Brain microvascular endothelial cell (primary cell): Measurements from ENCODE around the gene SLU7.

ENCODE experiments used
- DNase-seq: peaks from one replicate; pipeline ENCODE4 v3.0.0-alpha.2; 2020
- H3K27ac ChIP-seq: fragments of 250-450 bp; sonication (Bioruptor Pico); 2 replicates; pipeline ENCODE4 v1.5.1; 2020; ENCODE audit warnings: mild to moderate bottlenecking, moderate library complexity
- H3K27me3 ChIP-seq: fragments of 250-450 bp; sonication (Bioruptor Pico); replicated peaks from 2 replicates; pipeline ENCODE4 v1.5.1; 2020; ENCODE audit warnings: mild to moderate bottlenecking
- H3K36me3 ChIP-seq: fragments of 250-450 bp; sonication (Bioruptor Pico); replicated peaks from 2 replicates; pipeline ENCODE4 v1.5.1; 2020; ENCODE audit warnings: mild to moderate bottlenecking
- H3K4me3 ChIP-seq: 2 replicates; pipeline ENCODE4 v1.5.1; 2011; ENCODE audit warnings: low read depth, mild to moderate bottlenecking, control low read depth, low read length, moderate library complexity
- in situ Hi-C: cut with HindIII; loops from 2 replicates; pipeline ENCODE4 v1.10.0; 2017; ENCODE audit warnings: low sequenced_read_pairs, low pct_ligation_motif_present
- TF ChIP-seq, protein P1 (sequence below): IDR thresholded peaks from 2 replicates; pipeline ENCODE4 v1.5.1; 2011; ENCODE audit warnings: low read depth, mild to moderate bottlenecking, moderate library complexity, low read length, control low read depth, inconsistent platforms; ENCODE audit errors: missing control alignments

Gene SLU7

DNA sequence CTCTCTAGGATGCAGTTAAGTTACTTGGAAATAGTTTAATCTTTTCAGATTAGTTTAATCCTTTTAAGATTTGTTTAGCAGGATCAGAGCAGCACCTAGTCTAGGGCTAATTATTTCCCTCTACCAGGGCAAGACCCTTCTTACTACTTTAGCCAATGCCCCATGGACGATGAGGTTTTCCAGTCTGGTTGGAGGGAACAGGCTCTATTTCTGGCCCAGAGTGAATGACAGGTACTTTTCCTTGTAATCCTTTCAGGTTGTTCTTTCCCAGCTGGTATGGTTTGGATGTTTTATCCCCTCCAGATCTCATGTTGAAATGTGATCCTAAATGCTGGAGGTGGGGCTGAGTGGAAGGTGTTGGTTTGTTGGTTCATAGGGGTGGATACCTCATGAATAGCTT lies 30.0 kb upstream of the SLU7 start:
- H3K27ac ChIP-seq: no peak overlapping the region
- DNase-seq: no peak
- no peaks in the 10 kb centered on the region for H3K27me3 ChIP-seq
- in situ Hi-C loops: no loop called here
- H3K36me3 ChIP-seq: no peaks in the 10 kb centered on the region
- TF ChIP-seq, protein P1, sequence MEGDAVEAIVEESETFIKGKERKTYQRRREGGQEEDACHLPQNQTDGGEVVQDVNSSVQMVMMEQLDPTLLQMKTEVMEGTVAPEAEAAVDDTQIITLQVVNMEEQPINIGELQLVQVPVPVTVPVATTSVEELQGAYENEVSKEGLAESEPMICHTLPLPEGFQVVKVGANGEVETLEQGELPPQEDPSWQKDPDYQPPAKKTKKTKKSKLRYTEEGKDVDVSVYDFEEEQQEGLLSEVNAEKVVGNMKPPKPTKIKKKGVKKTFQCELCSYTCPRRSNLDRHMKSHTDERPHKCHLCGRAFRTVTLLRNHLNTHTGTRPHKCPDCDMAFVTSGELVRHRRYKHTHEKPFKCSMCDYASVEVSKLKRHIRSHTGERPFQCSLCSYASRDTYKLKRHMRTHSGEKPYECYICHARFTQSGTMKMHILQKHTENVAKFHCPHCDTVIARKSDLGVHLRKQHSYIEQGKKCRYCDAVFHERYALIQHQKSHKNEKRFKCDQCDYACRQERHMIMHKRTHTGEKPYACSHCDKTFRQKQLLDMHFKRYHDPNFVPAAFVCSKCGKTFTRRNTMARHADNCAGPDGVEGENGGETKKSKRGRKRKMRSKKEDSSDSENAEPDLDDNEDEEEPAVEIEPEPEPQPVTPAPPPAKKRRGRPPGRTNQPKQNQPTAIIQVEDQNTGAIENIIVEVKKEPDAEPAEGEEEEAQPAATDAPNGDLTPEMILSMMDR: no peak
- no peak overlapping the region for H3K4me3 ChIP-seq

DNA sequence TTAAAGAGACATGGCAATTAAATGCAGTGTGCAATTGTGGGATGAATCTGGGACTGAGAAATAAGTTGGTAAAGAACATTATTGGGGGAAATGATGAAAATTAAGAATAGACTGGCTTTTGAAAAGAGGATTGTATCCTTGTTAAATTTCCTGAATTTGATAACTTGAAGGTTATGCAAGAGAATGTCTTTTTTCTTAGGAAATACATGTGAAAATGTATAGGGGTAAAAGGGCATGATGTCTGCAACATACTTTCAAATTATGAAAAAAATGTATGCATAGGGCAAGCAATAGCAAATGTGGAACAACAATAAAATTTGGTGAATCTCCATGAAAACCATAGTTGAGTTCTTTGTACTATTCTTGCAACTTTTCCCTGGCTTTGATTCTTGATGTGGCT lies 26.9 kb upstream of the SLU7 start:
- no peak overlapping the region for H3K4me3 ChIP-seq
- no peak overlapping the region for H3K27ac ChIP-seq
- DNase-seq: no peak
- H3K36me3 ChIP-seq: no peaks in the 10 kb centered on the region
- in situ Hi-C loops: no loop called here
- no peaks in the 10 kb centered on the region for H3K27me3 ChIP-seq
- TF ChIP-seq, protein P1: no peak

DNA sequence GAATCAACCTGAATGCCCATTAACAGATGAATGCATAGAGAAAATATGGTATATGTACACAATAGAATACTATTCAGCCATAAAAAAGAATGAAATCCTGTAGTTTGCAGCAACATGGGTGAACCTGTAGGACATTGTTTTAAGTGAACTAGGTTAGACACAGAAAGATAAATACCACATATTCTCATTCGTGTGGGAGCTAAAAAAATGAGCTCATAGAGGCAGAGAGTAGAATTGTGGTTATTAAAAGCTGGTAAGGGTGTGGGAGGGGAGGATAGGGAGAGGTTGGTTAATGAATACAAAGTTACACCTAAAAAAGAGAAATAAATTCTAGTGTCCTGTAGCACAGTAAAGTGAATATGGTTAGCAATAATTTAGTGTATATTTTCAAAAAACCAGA lies 26.3 kb upstream of the SLU7 start:
- no peaks in the 10 kb centered on the region for H3K36me3 ChIP-seq
- TF ChIP-seq, protein P1: no peak
- no peaks in the 10 kb centered on the region for H3K27me3 ChIP-seq
- H3K4me3 ChIP-seq: no peak overlapping the region
- no peak overlapping the region for H3K27ac ChIP-seq
- no peak for DNase-seq
- in situ Hi-C loops: no loop called here

- Histone ChIP-seq H3K4me3 (no peak overlapping the region), H3K27ac (no peak overlapping the region), H3K27me3 (no peaks in the 10 kb centered on the region), H3K36me3 (no peaks in the 10 kb centered on the region)
- TF ChIP-seq, protein P1: no peak
- DNase-seq: no peak
- in situ Hi-C loops: no loop called here
These were observed 25.5 kb upstream of the SLU7 start for GRCh38 chr5:160444407-160444806.

DNA sequence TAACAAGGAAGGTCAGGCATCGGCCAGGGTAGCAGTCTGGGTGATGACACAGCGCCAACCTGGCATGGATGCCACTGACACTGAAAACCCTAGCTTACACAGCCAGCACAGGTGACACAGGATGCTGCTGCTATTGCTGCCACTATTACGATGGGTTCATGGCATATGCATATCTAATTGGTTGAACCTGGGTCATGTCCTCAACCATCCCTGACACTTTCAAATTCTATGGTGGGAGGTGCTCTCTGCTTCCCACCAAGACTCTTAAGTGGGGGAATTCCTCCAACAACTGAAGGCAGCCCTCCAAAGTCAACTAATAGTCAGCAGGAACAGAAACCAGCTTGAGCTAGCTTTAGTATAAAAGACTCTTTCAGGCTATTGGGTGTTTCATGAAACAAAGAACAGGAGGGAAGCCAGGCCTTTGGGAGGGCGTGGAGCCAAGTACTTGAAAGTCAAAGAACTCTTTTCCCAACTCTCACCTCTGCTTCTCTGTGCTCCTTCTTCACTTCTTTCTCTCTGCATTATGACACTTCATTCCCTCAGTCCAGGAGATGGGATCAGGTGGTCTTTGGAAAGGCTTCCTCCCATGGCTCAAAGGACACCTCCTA lies 24.0 kb upstream of the SLU7 start:
- Histone ChIP-seq H3K27me3 (no peaks in the 10 kb centered on the region), H3K27ac (no peak overlapping the region), H3K4me3 (no peak overlapping the region), H3K36me3 (no peaks in the 10 kb centered on the region)
- TF ChIP-seq, protein P1: no peak
- in situ Hi-C loops: no loop called here
- DNase-seq: no peak

DNA sequence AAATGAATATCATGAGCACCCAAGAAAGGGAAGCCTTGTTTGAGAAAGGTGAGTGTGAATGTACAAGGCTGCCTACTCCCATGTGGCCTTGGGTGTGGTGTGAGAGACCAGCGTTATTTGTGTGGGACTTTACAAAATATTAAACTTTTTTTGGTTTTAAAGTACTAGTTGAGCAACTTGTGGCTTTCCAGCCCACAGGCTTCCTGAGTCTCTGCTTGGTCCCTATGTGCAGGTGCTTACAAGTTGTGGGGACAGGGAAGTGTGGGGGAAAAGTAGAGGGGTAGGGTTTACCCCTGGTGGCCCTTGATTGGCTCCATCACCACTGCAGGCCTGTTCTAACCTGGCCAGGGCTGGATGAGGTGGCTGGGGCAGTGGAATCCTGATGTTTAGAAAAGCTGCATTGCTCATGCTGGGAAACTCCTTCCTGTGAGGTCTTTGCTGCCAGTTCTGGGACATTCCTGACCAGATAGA lies 22.5 kb upstream of the SLU7 start:
- no peak overlapping the region for H3K4me3 ChIP-seq
- no peaks in the 10 kb centered on the region for H3K36me3 ChIP-seq
- DNase-seq: no peak
- in situ Hi-C loops: no loop called here
- TF ChIP-seq, protein P1: no peak
- no peaks in the 10 kb centered on the region for H3K27me3 ChIP-seq
- no peak overlapping the region for H3K27ac ChIP-seq
